Kidney (tissue), 14 donors: ENCODE results near the gene KDR. TPM values are rescaled to one million over a fixed set of nuclear protein-coding genes. Genes with fewer than 3 reads are reported as not detected.

ENCODE experiments used
- DNase-seq, 5 donors: peaks; one replicate each; pipeline ENCODE4 v3.0.0-alpha.2; 2013 to 2020
- FAIRE-seq: peaks from 2 replicates; lab custom pipeline; 2012; peaks lifted over from hg19 to GRCh38; lab: Jason Lieb, UNC
- H3K27ac ChIP-seq, 2 donors: one replicate each; pipeline ENCODE4 v1.7.0; 2013; ENCODE audit warnings: low read depth in 2 of 2, low read length in 2 of 2, inconsistent platforms in 1 of 2
- H3K27me3 ChIP-seq: one replicate; pipeline ENCODE4 v1.7.1; 2013; ENCODE audit warnings: low read length, inconsistent platforms; ENCODE audit not compliant: control insufficient read depth, insufficient read depth
- H3K36me3 ChIP-seq, 3 donors: one replicate each; pipeline versions ENCODE4 v1.7.0 to v1.7.1; 2013; ENCODE audit warnings: low read length in 3 of 3, control low read depth in 1 of 3, inconsistent platforms in 1 of 3; ENCODE audit not compliant: insufficient read depth in 3 of 3, control insufficient read depth in 2 of 3
- H3K4me1 ChIP-seq, 3 donors: one replicate each; pipeline versions ENCODE4 v1.7.0 to v1.7.1; 2013; ENCODE audit warnings: low read length in 3 of 3, inconsistent platforms in 1 of 3, low read depth in 1 of 3; ENCODE audit not compliant: control insufficient read depth in 2 of 3, insufficient read depth in 2 of 3
- H3K4me3 ChIP-seq, 3 donors: one replicate each; pipeline versions ENCODE4 v1.7.0 to v1.8.1; 2013; ENCODE audit warnings: low read length in 3 of 3, control low read depth in 1 of 3, inconsistent platforms in 1 of 3
- H3K9ac ChIP-seq, 3 donors: one replicate each; pipeline versions ENCODE4 v1.7.0 to v1.7.1; 2013; ENCODE audit warnings: low read length in 3 of 3, control low read depth in 1 of 3, inconsistent platforms in 1 of 3
- H3K9me3 ChIP-seq, 3 donors: one replicate each; pipeline versions ENCODE4 v1.7.0 to v1.7.1; 2013; ENCODE audit warnings: low read length in 3 of 3, control low read depth in 1 of 3, inconsistent platforms in 1 of 3; ENCODE audit not compliant: control insufficient read depth in 2 of 3, insufficient read depth in 1 of 3
- intact Hi-C: fragments of 100-400 bp; cut with DNase I; formaldehyde crosslinking; loops from one replicate; pipeline ENCODE4 v1.11.1; 2022
- polyA plus RNA-seq: library from polyadenylated mRNA; stranded (reverse); fragments of 350-450 nt; fragmentation: Illumina TruSeq; extraction: RNeasy Lipid Tissue Mini Kit (QIAGEN cat#74804); gene quantifications from one replicate; pipeline ENCODE4 v1.2.3, GENCODE V29; 2014; ENCODE audit warnings: low read depth, low replicate concordance; ENCODE audit not compliant: insufficient read depth
- total RNA-seq: library from RNA; stranded (reverse); fragmentation: NEBNext Ultra II Directional; extraction: Animal tissue kit (Norgen Biotek cat#: 25700); gene quantifications from one replicate; pipeline ENCODE4 v1.2.1, GENCODE V29; 2021
- TF ChIP-seq, protein P1 (sequence below): IDR thresholded peaks from 3 replicates; pipeline ENCODE4 v1.5.1; 2012; ENCODE audit warnings: mild to moderate bottlenecking, moderate library complexity, borderline replicate concordance; ENCODE audit not compliant: insufficient read depth; ENCODE audit errors: extremely low read depth
- donor health status: control.
- donor health status: control.
- donor health status: control.
- donor health status: control.
- donor health status: control.
- donor health status: DM: yes; HTN: yes; CAD: no.
- donor health status: Normal renal cell carcinoma (clear cell type).

KDR gene
- total and polyA plus RNA-seq, 2 donors from 2014 or later = 20.4 to 28.8 TPM

- Histone ChIP-seq H3K27me3 (no peaks in the 10 kb centered on the region), H3K9me3 (no peaks in the 10 kb centered on the region), H3K36me3 (no peaks in the 10 kb centered on the region), H3K9ac (no peak overlapping the region), H3K4me1 (no peaks in the 10 kb centered on the region), H3K4me3 (no peak overlapping the region), H3K27ac (no peak overlapping the region)
- intact Hi-C loops = no loop called here
- no peak for FAIRE-seq
- peak in 2 of 5 donors; percentile 8 to 69 for DNase-seq
- TF ChIP-seq, protein P1, sequence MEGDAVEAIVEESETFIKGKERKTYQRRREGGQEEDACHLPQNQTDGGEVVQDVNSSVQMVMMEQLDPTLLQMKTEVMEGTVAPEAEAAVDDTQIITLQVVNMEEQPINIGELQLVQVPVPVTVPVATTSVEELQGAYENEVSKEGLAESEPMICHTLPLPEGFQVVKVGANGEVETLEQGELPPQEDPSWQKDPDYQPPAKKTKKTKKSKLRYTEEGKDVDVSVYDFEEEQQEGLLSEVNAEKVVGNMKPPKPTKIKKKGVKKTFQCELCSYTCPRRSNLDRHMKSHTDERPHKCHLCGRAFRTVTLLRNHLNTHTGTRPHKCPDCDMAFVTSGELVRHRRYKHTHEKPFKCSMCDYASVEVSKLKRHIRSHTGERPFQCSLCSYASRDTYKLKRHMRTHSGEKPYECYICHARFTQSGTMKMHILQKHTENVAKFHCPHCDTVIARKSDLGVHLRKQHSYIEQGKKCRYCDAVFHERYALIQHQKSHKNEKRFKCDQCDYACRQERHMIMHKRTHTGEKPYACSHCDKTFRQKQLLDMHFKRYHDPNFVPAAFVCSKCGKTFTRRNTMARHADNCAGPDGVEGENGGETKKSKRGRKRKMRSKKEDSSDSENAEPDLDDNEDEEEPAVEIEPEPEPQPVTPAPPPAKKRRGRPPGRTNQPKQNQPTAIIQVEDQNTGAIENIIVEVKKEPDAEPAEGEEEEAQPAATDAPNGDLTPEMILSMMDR = no peak
Observed at GRCh38 chr4:55087009-55087912, 38.1 kb downstream of the KDR start.

- Histone ChIP-seq H3K27me3 (no peaks in the 10 kb centered on the region), H3K9ac (no peak overlapping the region), H3K9me3 (no peaks in the 10 kb centered on the region), H3K4me3 (no peak overlapping the region), H3K4me1 (no peaks in the 10 kb centered on the region), H3K27ac (no peak overlapping the region), H3K36me3 (no peaks in the 10 kb centered on the region)
- FAIRE-seq (no peak), DNase-seq (no peak)
- intact Hi-C loops = no loop called here
- TF ChIP-seq, protein P1 = no peak
Observed at GRCh38 chr4:55086578-55086977, 38.8 kb downstream of the KDR start.

DNA sequence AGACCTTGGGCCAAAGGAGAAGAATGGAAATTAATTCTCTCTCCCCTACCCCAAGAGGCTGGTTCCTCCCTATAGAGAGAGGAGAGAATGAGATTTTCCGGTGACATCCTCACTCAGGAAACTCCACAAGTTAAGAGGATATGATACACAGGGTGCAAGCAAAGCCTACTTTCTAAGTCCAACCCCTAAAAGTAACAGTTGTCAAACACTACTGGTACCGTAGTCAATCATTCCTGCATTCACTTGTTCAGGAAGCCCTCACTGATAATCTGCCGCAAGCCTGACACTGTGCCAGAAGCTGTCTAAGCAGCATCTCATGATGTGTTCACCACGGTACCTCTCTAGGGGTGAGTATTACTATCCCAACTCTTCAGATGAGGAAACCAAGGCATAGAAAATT is 41.7 kb downstream of the KDR start:
- FAIRE-seq (no peak), DNase-seq (no peak)
- no peaks in the 10 kb centered on the region for H3K36me3 ChIP-seq
- no peak overlapping the region for H3K9ac ChIP-seq
- H3K9me3 ChIP-seq = no peaks in the 10 kb centered on the region
- H3K4me3 ChIP-seq = no peak overlapping the region
- intact Hi-C loops = no loop called here
- TF ChIP-seq, protein P1 = no peak
- no peaks in the 10 kb centered on the region for H3K27me3 ChIP-seq
- H3K27ac ChIP-seq = no peak overlapping the region
- no peaks in the 10 kb centered on the region for H3K4me1 ChIP-seq
